ENCODE results near the gene PID1. TPM values are rescaled to one million over a fixed set of nuclear protein-coding genes. Genes with fewer than 3 reads are reported as not detected.

PID1 gene
- total RNA-seq, 2 experiments from 2014 or later, result not detected

- H3K79me2 ChIP-seq (ENCODE audit: insufficient read depth, low read depth, low read length), result no peaks in the 10 kb centered on the region
- no peak overlapping the region for H2AFZ ChIP-seq (ENCODE audit: low read length)
- TF ChIP-seq, protein P1, sequence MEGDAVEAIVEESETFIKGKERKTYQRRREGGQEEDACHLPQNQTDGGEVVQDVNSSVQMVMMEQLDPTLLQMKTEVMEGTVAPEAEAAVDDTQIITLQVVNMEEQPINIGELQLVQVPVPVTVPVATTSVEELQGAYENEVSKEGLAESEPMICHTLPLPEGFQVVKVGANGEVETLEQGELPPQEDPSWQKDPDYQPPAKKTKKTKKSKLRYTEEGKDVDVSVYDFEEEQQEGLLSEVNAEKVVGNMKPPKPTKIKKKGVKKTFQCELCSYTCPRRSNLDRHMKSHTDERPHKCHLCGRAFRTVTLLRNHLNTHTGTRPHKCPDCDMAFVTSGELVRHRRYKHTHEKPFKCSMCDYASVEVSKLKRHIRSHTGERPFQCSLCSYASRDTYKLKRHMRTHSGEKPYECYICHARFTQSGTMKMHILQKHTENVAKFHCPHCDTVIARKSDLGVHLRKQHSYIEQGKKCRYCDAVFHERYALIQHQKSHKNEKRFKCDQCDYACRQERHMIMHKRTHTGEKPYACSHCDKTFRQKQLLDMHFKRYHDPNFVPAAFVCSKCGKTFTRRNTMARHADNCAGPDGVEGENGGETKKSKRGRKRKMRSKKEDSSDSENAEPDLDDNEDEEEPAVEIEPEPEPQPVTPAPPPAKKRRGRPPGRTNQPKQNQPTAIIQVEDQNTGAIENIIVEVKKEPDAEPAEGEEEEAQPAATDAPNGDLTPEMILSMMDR (conservative IDR thresholded peaks at IDR 0.05; ENCODE audit: low read length), result no peak
- TF ChIP-seq EZH2phosphoT487 (IDR thresholded peaks at IDR 0.05; ENCODE audit: borderline replicate concordance, low read depth, low read length), result no peak
- POLR2A ChIA-PET, result no interaction called here
- H3K36me3 ChIP-seq (ENCODE audit: insufficient read depth, low read length), result no peaks in the 10 kb centered on the region
- no peaks in the 10 kb centered on the region for H3K9me3 ChIP-seq (ENCODE audit: low read length)
- H3K9me2 ChIP-seq (ENCODE audit: insufficient read depth, low read length), result no peaks in the 10 kb centered on the region
- H3K27ac ChIP-seq (ENCODE audit: low read depth, low read length, poor library complexity, severe bottlenecking), result no peak overlapping the region
- H3K4me3 ChIP-seq (ENCODE audit: low read depth, low read length, poor library complexity, severe bottlenecking), result no peak overlapping the region
- H3K4me1 ChIP-seq (ENCODE audit: insufficient read depth, low read length, poor library complexity, severe bottlenecking), result no peaks in the 10 kb centered on the region
- H4K20me1 ChIP-seq (ENCODE audit: insufficient read depth, low read length), result no peaks in the 10 kb centered on the region
- CTCF ChIA-PET (ENCODE audit: unreplicated experiment), result no interaction called here
- no peak overlapping the region for H3K4me2 ChIP-seq (ENCODE audit: low read length)
- no TSS peak for BruUV-seq (replicated peaks)
- intact Hi-C loops (cut with micrococcal nuclease; ENCODE audit: unreplicated experiment), result no loop called here
- no peak for DNase-seq (ENCODE audit: low spot score)
Measured at GRCh38 chr2:229237270-229237669, 33.8 kb downstream of the PID1 start.

GRCh38 chr2:229235131-229235914 lies 35.8 kb downstream of the PID1 start:
- H3K4me2 ChIP-seq (ENCODE audit: low read length), result no peak overlapping the region
- H3K36me3 ChIP-seq (ENCODE audit: insufficient read depth, low read length), result no peaks in the 10 kb centered on the region
- no peaks in the 10 kb centered on the region for H3K4me1 ChIP-seq (ENCODE audit: insufficient read depth, low read length, poor library complexity, severe bottlenecking)
- H3K9me3 ChIP-seq (ENCODE audit: low read length), result no peaks in the 10 kb centered on the region
- no peak overlapping the region for H3K4me3 ChIP-seq (ENCODE audit: low read depth, low read length, poor library complexity, severe bottlenecking)
- no peaks in the 10 kb centered on the region for H3K9me2 ChIP-seq (ENCODE audit: insufficient read depth, low read length)
- no peak for DNase-seq (ENCODE audit: low spot score)
- H3K27ac ChIP-seq (ENCODE audit: low read depth, low read length, poor library complexity, severe bottlenecking), result no peak overlapping the region
- intact Hi-C loops (cut with micrococcal nuclease; ENCODE audit: unreplicated experiment), result no loop called here
- no peak overlapping the region for H2AFZ ChIP-seq (ENCODE audit: low read length)
- no TSS peak for BruUV-seq (replicated peaks)
- CTCF ChIA-PET (ENCODE audit: unreplicated experiment), result no interaction called here
- POLR2A ChIA-PET, result interaction anchor here (0.7 kb wide), 1 partner anchor 33 kb away, joined by 6 read pairs; no protein-coding TSS in a partner anchor
- H3K79me2 ChIP-seq (ENCODE audit: insufficient read depth, low read depth, low read length), result no peaks in the 10 kb centered on the region
- no peak for TF ChIP-seq EZH2phosphoT487 (IDR thresholded peaks at IDR 0.05; ENCODE audit: borderline replicate concordance, low read depth, low read length)
- no peaks in the 10 kb centered on the region for H4K20me1 ChIP-seq (ENCODE audit: insufficient read depth, low read length)

DNA sequence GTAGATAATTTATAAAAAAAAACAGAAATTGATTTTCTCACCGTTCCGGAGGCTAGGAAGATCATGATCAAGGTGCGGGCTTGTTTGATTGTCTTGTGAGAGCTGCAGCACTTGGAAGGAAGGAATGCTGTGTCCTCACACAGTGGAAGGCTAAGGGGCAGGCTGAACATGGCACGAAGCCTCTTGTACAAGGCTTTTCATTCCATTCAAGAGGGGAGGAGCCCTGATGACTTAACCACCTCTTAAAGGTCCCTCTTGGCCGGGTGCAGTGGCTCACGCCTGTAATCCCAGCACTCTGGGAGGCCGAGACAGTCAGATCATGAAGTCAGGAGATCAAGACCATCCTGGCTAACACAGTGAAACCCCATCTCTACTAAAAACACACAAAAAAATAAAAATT lies 39.2 kb downstream of the PID1 start:
- Histone ChIP-seq H3K9me3 (ENCODE audit: low read length) (no peaks in the 10 kb centered on the region), H3K4me1 (ENCODE audit: insufficient read depth, low read length, poor library complexity, severe bottlenecking) (no peaks in the 10 kb centered on the region), H4K20me1 (ENCODE audit: insufficient read depth, low read length) (no peaks in the 10 kb centered on the region), H3K4me2 (ENCODE audit: low read length) (no peak overlapping the region), H2AFZ (ENCODE audit: low read length) (no peak overlapping the region), H3K9me2 (ENCODE audit: insufficient read depth, low read length) (no peaks in the 10 kb centered on the region), H3K36me3 (ENCODE audit: insufficient read depth, low read length) (no peaks in the 10 kb centered on the region), H3K27ac (ENCODE audit: low read depth, low read length, poor library complexity, severe bottlenecking) (no peak overlapping the region), H3K79me2 (ENCODE audit: insufficient read depth, low read depth, low read length) (no peaks in the 10 kb centered on the region), H3K4me3 (ENCODE audit: low read depth, low read length, poor library complexity, severe bottlenecking) (no peak overlapping the region)
- intact Hi-C loops (cut with micrococcal nuclease; ENCODE audit: unreplicated experiment), result no loop called here
- BruUV-seq (replicated peaks), result no TSS peak
- ChIA-PET POLR2A (no interaction called here), CTCF (ENCODE audit: unreplicated experiment) (no interaction called here)
- DNase-seq (ENCODE audit: low spot score), result no peak
- TF ChIP-seq, protein P1 (conservative IDR thresholded peaks at IDR 0.05; ENCODE audit: low read length), result no peak
- no peak for TF ChIP-seq EZH2phosphoT487 (IDR thresholded peaks at IDR 0.05; ENCODE audit: borderline replicate concordance, low read depth, low read length)

All from OCI-LY7 (cell line).